K562 (cell line): ENCODE data around the gene LRRC30.

Experiments used
- EP300 ChIP-seq: IDR thresholded peaks from 2 replicates; pipeline ENCODE4 v1.6.1; 2012; ENCODE audit warnings: low read length, improper control_type of control experiment
- MAX ChIP-seq: sonication (generic); formaldehyde crosslinking; IDR thresholded peaks from 2 replicates; pipeline ENCODE4 v1.9.0; 2022; ENCODE audit warnings: mild to moderate bottlenecking, missing genetic modification reagents
- TAF7 ChIP-seq: fragments of 450-650 bp; IDR thresholded peaks from 2 replicates; pipeline ENCODE4 v1.6.1; 2016; ENCODE audit warnings: missing genetic modification characterization, missing compliant biosample characterization
- ZNF23 ChIP-seq: fragments of 250-450 bp; sonication (Bioruptor Pico); IDR thresholded peaks from 2 replicates; pipeline ENCODE4 v1.4.0; 2020; ENCODE audit warnings: mild to moderate bottlenecking
- TF ChIP-seq, protein P1 (sequence below), 3 experiments: IDR thresholded peaks in 2 of 3; conservative IDR thresholded peaks in 1 of 3; 2 replicates each; pipeline ENCODE4 v1.5.1; 2011 to 2012; ENCODE audit warnings: low read length in 3 of 3, mild to moderate bottlenecking in 3 of 3, control low read depth in 2 of 3, improper control_type of control experiment in 1 of 3, inconsistent platforms in 1 of 3, low read depth in 1 of 3, mixed read lengths in 1 of 3, moderate library complexity in 1 of 3; ENCODE audit not compliant: insufficient read depth in 2 of 3

- TF ChIP-seq, protein P1, sequence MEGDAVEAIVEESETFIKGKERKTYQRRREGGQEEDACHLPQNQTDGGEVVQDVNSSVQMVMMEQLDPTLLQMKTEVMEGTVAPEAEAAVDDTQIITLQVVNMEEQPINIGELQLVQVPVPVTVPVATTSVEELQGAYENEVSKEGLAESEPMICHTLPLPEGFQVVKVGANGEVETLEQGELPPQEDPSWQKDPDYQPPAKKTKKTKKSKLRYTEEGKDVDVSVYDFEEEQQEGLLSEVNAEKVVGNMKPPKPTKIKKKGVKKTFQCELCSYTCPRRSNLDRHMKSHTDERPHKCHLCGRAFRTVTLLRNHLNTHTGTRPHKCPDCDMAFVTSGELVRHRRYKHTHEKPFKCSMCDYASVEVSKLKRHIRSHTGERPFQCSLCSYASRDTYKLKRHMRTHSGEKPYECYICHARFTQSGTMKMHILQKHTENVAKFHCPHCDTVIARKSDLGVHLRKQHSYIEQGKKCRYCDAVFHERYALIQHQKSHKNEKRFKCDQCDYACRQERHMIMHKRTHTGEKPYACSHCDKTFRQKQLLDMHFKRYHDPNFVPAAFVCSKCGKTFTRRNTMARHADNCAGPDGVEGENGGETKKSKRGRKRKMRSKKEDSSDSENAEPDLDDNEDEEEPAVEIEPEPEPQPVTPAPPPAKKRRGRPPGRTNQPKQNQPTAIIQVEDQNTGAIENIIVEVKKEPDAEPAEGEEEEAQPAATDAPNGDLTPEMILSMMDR (IDR thresholded peaks at IDR 0.05 in 2 of 3, conservative IDR thresholded peaks at IDR 0.05 in 1 of 3; ENCODE audit: insufficient read depth in 2 of 3, low read depth in 1 of 3, low read length in 3 of 3): no peak
- TF ChIP-seq EP300 (no peak), TAF7 (no peak), MAX (CRISPR knock-in tag) (no peak), ZNF23 (CRISPR knock-in tag) (no peak)
Measured at GRCh38 chr18:7267973-7268372, 37.1 kb downstream of the LRRC30 start.
